UCSD-AML1 (cell line): ENCODE measurements around the gene ALK.

Experiments
- DNase-seq: peaks from one replicate; lab custom pipeline; 2025; ENCODE audit not compliant: unreplicated experiment; lab: John Stamatoyannopoulos, UW

The ALK gene

GRCh38 chr2:29426354-29426753 is 495.0 kb downstream of the ALK start:
- no peak for DNase-seq

DNA sequence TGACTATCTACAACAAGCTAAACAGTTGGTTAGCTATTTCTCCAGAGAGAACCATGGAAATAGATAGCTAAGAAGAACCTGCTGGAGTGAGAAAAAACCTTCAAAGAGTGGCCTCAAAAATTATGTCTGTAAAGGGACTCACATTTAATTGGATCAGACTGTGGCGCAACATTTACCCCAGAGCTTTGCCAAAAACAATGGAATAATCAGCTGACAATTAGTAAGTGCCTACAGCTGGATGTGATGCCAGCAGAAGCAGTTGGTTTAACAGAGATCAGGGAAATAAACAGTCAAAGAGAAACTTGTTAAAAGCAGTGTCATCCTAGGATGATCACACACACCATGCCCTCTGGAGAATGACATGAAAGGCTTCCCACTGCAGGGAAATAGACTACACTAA is 495.5 kb downstream of the ALK start:
- no peak for DNase-seq

DNA sequence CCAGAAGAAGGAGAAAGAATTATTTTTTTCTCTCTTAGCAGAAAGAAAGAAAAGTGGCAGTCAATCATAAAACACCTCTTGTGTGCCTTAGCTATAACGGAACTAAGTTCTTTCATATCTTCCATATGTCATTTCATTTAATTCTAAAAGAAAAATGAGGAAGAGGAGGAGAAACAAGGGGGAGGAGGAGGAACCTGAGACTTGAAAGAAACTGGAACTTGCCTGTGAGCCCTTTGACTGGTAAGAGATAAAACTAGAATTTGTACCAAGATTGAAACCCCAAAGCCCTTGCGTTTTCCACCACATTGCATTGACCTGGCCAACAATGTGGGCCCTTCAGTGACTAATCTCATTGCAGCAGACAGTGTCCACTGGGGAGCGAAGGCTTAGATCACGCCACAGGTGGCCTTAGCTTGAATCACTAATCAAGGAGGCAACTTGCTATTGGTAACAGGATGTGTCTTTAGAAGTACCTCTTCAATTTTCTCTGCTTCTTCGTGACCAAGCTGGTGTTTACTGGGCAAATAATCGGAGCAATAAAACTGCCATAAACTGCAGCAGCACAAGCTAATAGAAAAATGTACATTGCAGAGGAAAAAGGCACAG is 498.2 kb downstream of the ALK start:
- no peak for DNase-seq

DNA sequence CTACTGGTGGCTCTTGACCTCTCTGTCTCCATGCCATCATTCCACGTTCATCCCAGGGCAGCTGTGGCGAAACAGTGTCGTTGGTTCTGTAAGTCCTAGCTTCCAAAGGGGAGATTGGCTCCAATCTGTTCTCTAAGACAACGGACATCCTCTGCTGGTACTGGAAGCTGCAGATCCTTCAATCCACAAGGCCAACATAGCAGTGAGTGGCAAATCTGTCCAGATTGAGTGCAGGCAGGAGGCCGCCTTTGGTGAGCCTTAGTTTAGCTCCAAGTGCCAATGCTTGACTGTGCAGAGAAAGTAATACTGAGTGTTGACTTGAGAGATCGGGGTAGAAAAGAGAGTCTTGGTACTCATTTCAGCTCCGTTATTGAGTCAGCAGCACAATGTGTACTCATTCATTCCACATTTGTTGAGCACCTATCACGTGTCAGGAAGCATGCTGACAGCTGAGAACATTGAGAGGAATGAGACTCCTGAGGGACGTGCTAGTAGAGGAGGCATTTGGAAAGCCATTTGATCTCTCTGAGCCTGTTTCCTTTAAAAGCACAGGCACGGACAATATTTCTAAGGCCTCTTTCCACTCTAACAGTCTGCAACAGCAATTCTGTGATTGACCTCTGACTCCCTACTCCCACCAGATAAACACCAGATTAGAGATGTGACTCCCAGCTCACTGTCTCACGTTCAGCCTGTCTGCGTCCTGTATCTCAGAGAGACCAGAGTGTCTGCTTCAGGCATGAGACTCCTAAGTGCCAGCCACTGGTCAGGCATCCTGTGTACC is 500.2 kb downstream of the ALK start:
- no peak for DNase-seq

- no peak for DNase-seq
Measured at GRCh38 chr2:29420464-29420863, 500.9 kb downstream of the ALK start.

- no peak for DNase-seq
Measured at GRCh38 chr2:29417630-29418029, 503.8 kb downstream of the ALK start.

DNA sequence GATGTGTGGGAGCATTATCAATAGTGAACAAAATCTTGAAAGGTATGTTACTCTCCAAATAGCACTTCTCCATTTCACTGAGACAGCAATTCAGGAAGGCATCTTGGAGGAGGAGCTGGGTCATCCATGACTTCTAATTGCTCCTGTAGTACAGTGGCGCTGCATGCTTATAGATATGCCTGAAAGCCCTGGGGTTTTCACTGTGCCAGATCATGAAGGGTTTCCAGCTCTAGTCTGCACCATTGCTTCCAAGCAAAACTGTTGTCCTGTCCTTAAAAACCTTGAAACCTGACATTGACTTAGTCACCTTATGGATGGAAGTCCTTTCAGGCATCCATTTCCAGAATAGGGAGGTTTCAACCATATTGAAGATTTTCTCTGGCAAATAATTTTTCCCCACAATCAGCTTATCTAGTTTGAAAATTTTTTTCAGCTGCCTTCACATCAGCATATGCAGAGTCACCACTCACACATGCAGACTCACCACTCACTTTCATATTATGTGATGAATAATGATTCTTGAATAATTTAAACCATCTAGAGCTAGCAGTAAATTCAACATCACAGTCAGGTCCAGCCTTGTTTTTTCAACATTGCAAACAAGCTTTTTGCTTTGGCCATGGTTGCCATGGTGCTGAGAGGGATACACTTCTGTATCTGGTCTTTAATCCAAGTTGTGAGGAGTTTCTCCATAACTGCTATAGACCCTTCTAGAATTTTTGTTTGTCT is 509.0 kb downstream of the ALK start:
- DNase-seq: no peak

DNA sequence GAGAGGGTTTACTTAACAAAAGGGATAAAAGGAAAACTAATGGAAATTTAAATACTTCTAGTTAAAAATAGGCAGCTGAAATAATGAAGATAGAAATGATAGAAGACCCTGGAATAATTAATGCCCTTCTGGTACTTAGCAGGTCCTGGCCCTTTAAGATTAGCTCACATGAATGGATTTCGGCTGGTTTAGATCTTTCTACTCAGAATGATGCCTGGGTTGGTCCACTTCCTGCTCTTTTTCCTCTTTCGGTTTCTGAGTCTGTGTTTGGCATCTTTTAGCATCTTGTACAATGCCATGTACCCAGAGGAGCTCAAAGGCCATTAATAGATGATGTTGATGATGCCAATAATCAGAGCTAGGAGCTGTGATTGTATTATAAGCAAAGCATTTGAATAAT is 515.7 kb downstream of the ALK start:
- DNase-seq: no peak

DNA sequence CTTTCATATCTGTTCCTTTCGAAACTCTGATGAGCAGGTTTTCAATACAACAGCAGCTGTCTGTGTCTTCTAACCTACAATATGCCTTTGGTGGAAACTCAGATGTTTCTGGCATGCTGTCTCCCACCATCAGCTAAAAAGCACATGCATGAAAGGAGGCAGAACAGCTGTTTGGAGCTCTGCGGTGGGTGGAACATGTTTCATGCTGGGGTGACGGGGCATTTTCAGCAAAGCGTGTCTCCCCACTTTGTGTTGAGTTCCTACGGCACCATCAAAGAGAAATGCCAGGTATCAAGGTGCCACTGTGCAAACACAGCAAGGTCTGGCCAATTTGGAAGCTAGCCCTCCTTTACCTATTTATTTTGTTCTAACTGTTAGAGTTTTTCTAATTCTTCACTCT is 516.1 kb downstream of the ALK start:
- no peak for DNase-seq

GRCh38 chr2:29401994-29402393 is 519.4 kb downstream of the ALK start:
- DNase-seq: no peak

DNA sequence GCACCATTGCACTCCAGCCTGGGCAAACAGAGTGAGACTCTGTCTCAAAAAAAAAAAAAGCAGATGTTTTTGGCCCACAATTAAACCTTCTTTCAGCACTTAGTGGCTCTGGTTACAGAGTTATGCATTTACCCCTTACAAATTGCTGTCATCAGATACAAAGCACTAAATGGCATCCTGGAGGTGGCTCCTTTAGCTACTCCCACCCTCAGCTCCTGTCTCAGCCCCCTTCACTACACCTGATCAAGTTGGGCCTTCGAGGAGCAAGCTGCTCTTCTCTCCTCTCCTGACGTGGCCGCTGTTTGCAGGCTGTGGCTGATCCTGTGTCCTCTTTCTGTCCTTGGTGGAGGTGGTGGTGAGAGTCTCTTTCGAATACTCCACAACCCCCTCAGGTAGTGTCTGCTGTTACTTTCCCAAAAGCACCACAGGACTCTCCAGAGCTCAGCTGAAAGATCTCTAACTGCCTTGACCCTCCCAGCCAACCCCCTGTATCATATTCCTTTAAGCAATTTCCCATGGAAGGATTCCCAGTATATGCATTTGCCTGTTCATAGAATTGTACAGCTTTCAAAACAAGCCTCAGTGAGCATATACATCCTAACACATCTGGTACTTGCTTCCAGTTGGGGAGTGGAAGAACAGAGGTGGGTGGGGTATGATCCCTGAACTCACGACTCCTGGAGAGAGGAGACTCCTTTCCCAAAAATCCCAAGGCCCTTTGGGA is 520.3 kb downstream of the ALK start:
- DNase-seq: no peak

DNA sequence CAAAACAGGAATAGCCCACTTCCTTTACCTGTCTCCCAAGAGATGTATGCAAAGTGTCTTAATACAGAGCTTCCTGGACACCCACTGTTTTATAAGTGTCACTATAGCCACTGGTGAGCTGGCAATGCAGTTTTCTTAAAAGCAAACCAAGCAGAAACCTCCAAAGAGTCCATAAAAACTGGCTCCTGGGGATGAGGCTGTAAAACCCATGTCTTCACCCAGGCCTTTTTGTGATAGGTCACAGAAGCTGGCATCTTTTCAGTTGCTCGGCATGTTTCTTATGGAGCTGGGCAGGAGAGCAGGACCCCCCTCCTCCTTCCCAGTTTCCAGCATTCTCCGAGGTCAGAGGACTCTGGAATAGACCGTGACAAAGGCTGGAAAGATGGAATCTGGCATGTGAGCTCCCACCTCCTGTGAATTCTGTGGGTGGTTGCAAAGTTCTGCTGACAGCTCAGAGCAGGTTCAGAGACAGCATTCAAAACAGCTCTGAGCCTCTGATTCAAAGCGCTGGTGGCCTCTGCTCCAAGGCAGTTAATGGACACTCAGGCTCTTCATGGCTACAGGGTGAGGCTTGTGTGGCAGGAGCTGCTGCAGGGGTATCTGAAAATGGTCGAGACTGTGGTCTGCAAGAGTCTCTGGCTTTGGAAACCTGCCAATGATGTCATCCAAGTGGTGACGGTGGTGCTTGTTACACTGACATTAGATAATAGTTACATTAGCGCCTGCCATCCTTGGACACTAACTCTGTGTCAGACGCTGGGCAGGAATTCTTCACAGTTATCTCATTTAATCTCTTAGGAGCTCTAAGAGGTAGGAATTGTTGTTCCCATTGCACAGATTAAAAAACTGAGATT is 522.8 kb downstream of the ALK start:
- DNase-seq: no peak

DNA sequence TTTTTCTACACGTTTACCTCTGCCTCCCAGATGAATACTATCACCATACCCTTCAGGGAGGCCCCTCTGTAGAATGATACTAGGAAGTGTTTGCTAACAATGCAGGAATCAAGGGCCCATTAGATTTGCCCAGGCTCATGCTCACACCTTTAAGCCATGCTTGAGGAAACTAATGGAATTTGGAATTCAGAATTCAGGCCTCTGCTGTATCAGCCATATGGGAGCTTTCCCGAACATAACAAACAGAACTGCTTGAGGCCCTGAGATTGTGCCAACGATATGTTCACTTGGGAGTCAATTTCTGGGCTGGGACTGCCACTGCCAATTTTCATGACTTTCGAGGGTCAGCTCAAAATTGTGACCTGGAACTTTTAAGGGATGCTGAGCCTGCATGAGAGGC is 523.7 kb downstream of the ALK start:
- no peak for DNase-seq

DNA sequence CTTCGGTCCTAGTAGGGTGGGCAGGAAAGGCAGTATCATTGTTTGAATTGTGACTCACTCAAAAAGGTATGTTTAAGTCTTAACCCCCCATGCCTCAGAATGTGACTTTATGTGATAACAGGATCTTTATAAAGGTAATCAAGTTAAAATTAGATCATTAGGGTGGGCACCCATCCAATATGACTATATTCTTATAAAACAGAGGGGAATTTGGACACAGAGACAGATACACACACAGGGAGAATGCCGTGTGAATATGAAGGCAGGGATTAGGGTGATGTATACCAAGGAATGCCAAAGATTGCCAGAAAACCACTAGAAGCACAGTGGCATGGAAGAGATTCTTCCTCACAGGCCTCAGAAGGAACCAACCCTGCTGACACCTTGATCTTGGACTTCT is 524.3 kb downstream of the ALK start:
- no peak for DNase-seq

- DNase-seq: no peak
Measured at GRCh38 chr2:29394981-29395350, 526.4 kb downstream of the ALK start.

- DNase-seq: no peak
Measured at GRCh38 chr2:29394311-29394980, 526.9 kb downstream of the ALK start.

GRCh38 chr2:29393676-29394075 is 527.7 kb downstream of the ALK start:
- DNase-seq: no peak

GRCh38 chr2:29392774-29393173 is 528.6 kb downstream of the ALK start:
- no peak for DNase-seq

- DNase-seq: no peak
Measured at GRCh38 chr2:29390136-29390535, 531.2 kb downstream of the ALK start.

DNA sequence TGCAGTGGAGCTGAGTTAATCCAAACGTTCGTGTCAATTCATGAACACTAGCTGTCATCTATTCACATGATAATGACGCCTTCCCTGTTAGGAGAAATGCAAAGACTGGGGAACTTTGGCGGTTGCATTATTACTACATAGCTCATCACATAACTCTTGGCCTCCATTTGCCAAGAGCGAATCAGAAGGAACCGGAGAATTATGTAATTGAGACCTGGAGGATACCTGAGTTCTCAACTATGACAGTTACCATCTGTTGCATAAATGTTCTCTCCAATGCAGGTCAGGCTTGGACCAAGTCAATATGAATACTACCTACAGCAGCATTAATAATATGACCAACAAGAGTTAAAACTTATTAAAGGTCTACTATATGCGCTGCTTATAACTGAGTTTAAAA is 531.7 kb downstream of the ALK start:
- DNase-seq: no peak
